NCI-H1930 (cell line): Measurements from ENCODE around the gene ZNF225.
"Not testable (repeated sequence)": the region's sequence is repeated elsewhere in the genome, so short reads cannot be mapped to it uniquely, and the experiment has no call there.

Experiments used
- DNase-seq, 2 experiments: peaks; one replicate each; lab custom pipeline; 2025; lab: John Stamatoyannopoulos, UW

The ZNF225 gene

DNA sequence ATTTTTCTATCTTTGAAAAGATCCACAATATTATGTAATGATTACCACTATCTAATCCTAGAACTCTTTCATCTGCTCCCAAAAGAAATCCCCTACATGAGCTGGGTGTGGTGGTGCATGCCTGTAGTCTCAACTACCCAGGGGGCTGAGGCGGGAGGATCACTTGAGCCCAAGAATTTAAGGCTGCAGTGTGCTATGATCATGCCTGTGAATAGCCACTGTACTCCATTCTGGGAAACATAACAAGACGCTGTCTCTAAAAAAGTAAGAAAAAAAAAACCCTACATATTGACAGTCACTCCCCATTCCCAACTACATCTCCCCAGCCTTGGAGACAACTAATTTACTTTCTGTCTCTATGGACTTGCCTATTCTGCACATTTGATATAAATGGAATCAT, 50.6 kb downstream of the ZNF225 start:
- DNase-seq: no peak

DNA sequence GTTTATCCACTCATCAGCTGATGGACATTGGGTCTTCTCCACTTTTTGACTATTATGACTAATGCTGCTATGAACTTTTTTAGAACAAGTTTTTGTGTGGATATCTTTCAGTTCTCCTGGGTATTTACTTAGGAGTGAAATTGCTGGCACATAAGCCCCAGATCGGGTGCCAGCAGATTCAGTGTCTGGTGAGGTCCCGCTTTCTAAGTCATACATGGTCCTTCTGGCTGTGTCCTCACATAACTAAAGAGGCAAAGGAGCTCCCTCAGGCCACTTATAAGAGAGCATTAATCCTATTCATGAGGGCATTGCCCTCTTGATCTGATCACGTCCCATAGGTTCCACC, 51.1 kb downstream of the ZNF225 start:
- no peak for DNase-seq

DNA sequence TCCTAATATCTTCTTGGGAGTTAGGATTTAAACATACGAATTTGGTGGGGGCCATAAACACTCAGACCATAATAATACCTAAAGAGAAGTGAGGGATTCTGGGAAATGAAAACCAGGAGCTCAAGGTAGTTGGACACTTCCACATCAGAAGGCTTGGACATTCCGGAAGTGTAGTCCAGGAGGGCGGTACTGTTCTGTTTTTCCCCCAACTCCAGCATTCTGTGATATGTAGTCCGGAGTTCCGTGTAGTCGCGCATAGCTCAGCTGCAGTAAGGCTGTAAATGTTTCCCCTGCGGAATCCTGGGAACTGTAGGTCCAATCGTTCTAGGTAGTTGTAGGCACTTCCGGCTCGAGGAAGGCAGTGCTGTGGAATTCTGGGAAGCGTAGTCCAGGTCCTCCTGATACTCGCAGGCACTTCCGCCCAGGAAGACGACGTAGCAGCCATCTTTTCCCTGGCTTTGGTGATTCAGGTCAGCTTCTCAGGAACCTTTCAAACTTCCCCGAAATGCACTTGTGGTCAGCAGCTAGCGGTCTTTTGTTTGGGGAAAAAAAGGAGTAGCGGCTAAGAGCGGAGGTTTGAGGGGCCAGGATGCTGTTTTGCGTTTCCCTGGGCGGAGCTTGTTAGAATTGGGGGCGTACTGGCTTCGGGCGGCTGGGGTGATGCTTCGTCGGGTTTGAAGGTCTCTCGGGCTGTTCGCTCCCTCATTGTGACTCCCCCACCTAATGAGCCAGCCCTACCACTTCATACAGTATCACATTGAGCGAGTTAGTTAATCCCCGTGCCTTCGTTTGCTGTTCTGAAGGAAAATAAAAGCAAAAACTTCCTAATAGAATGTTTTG, 51.7 kb downstream of the ZNF225 start, which contains the start of gene ZNF226:
TSS of gene ZNF226 (plus strand) at position 428 of the 840 bp plus-strand sequence. CDS start 4,981 bp downstream, outside the sequence.
- peak; percentile 97 for DNase-seq

DNA sequence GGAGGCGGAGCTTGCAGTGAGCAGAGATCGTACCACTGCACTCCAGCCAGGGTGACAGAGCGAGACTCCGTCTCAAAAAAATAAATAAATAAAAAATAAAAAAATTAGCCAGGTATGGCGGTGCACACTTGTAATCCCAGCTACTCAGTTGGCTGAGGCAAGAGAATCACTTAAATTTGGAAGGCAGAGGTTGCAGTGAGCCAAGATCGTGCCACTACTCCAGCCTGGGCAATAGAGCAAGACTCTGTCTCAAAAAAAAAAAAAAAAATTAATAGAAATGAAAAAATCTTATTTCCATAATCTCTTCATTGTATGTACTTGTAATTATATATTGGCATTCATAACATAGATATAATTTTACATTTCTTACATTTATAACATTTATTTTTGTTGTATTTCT, 57.5 kb downstream of the ZNF225 start:
- DNase-seq: not testable (repeated sequence)

DNA sequence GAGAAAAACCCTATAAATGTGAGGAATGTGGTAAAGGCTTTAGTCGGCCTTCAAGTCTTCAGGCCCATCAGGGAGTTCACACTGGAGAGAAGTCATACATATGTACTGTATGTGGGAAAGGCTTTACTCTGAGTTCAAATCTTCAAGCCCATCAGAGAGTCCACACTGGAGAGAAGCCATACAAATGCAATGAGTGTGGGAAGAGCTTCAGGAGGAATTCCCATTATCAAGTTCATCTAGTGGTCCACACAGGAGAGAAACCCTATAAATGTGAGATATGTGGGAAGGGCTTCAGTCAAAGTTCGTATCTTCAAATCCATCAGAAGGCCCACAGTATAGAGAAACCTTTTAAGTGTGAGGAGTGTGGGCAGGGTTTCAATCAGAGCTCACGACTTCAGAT, 63.4 kb downstream of the ZNF225 start:
- DNase-seq: no peak

DNA sequence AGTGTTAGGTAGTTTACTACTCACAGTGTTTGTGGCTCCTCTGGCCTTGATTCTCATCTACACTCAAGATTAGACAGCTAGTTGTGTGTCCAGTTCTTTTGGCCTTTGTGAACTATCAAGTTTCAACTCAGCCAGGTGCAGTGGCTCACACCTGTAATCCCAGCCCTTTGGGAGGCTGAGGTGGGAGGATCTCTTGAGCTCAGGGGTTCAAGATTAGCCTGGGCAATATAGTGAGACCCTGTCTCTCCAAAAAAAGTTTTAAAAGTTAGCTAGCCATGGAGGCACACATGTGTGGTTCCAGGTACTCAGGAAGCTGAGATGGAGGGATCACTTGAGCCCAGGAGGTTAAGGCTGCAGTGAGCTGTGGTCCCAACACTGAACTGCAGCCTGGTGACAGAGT, 67.8 kb downstream of the ZNF225 start:
- DNase-seq: no peak

DNA sequence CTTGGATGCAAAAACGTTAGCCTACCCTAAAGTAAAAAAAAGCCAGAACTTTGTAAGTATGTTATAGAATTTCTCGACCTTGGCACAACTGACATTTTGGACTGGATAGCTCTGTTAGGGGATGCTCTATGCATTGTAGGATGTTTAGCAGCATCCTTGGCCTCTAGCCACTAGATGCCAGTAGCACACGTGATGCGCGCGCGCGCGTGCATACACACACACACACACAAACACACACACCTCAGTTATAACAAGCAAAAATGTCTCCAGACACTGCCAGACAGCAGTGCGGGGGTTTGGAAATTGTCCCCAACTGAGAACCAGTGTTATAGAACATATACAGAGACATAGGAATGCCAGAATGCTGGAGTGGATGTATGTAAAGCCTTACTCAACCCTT, 68.9 kb downstream of the ZNF225 start:
- DNase-seq: no peak
